ENCODE results near the gene KSR1.

DNA sequence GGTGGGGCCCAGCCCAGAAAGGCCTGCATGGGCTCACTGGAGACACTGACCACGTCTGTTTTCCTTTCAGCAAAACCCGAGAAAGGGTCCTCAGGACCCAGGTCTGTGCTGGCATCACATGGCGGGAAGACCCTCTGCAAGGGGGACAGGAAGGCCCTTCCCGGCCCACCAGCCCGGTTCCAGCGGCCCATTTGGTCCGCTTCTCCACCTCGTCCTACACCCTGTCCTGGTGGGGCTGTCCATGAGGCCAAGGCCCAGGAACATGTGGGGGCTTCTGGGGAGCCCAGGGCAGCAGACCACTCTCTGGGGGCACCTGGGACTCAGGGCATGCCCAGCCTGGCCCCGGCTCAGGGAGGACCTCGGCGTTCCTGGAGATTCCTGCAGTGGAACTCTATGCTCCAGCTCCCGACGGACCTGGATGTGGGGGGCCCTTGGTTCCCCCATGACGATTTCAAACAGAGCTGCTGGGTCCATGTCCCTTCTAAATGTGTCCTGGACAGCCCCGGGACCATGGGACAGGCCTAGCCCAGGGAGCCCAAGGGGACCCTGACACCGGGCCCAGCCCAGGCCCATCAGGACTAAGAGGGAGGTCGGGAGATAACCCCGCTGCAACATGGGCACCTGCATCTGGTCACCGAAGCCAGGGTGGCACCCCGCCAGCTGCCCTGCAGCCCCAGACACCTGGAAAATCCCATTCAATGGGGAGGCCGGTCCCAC, 26.4 kb upstream of the KSR1 start:
- TF ChIP-seq, protein P1, sequence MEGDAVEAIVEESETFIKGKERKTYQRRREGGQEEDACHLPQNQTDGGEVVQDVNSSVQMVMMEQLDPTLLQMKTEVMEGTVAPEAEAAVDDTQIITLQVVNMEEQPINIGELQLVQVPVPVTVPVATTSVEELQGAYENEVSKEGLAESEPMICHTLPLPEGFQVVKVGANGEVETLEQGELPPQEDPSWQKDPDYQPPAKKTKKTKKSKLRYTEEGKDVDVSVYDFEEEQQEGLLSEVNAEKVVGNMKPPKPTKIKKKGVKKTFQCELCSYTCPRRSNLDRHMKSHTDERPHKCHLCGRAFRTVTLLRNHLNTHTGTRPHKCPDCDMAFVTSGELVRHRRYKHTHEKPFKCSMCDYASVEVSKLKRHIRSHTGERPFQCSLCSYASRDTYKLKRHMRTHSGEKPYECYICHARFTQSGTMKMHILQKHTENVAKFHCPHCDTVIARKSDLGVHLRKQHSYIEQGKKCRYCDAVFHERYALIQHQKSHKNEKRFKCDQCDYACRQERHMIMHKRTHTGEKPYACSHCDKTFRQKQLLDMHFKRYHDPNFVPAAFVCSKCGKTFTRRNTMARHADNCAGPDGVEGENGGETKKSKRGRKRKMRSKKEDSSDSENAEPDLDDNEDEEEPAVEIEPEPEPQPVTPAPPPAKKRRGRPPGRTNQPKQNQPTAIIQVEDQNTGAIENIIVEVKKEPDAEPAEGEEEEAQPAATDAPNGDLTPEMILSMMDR (IDR thresholded peaks at IDR 0.05; ENCODE audit: low read depth, low read length): no peak
- TF ChIP-seq EZH2phosphoT487 (IDR thresholded peaks at IDR 0.05; ENCODE audit: low read depth): no peak

All from OCI-LY3 (cell line).